HepG2 (cell line): ENCODE measurements around the gene TSC22D4. TPM values are rescaled to one million over a fixed set of nuclear protein-coding genes. Genes with fewer than 3 reads are reported as not detected.

Experiments used
- BATF2 ChIP-seq: sonication (generic); formaldehyde crosslinking; IDR thresholded peaks from 2 replicates; pipeline ENCODE4 v1.8.0; 2022; ENCODE audit warnings: mild to moderate bottlenecking, missing genetic modification reagents, moderate library complexity
- FOXA1 ChIP-seq, 2 experiments: fragments of 450-650 bp in 1 of 2; sonication (generic) in 1 of 2; formaldehyde crosslinking in 1 of 2; IDR thresholded peaks; 2 replicates each; pipeline versions ENCODE4 v1.4.0 to v1.6.1; 2016 to 2020; ENCODE audit warnings: missing genetic modification reagents in 1 of 2
- HNRNPL ChIP-seq: fragments of 200-400 bp; formaldehyde crosslinking; IDR thresholded peaks from 2 replicates; pipeline ENCODE4 v1.6.1; 2017; ENCODE audit warnings: mild to moderate bottlenecking, low read depth, low read length
- NFKB2 ChIP-seq: sonication (generic); formaldehyde crosslinking; IDR thresholded peaks from 2 replicates; pipeline ENCODE4 v1.4.0; 2020; ENCODE audit warnings: missing genetic modification reagents, borderline replicate concordance
- PRDM15 ChIP-seq: sonication (generic); formaldehyde crosslinking; IDR thresholded peaks from 2 replicates; pipeline ENCODE4 v1.4.0; 2020; ENCODE audit warnings: missing genetic modification reagents
- RBFOX2 ChIP-seq: fragments of 200-400 bp; formaldehyde crosslinking; IDR thresholded peaks from 2 replicates; pipeline ENCODE4 v1.6.1; 2017; ENCODE audit warnings: low read depth, mild to moderate bottlenecking, low read length
- SALL1 ChIP-seq: sonication (generic); formaldehyde crosslinking; IDR thresholded peaks from 2 replicates; pipeline ENCODE4 v1.8.0; 2022; ENCODE audit warnings: mild to moderate bottlenecking, missing genetic modification reagents
- SRF ChIP-seq: IDR thresholded peaks from 2 replicates; pipeline ENCODE4 v1.6.1; 2011; ENCODE audit warnings: mild to moderate bottlenecking, low read depth, low read length, moderate library complexity
- STAG1 ChIP-seq: sonication (generic); formaldehyde crosslinking; IDR thresholded peaks from 2 replicates; pipeline ENCODE4 v1.4.0; 2020; ENCODE audit warnings: missing genetic modification reagents
- TCF7 ChIP-seq: sonication (generic); IDR thresholded peaks from 2 replicates; pipeline ENCODE4 v1.6.1; 2016; ENCODE audit warnings: antibody characterized with exemption, low read depth
- USF2 ChIP-seq, 2 experiments: sonication (generic) in 1 of 2; formaldehyde crosslinking in 1 of 2; IDR thresholded peaks; 2 replicates each; pipeline versions ENCODE4 v1.5.1 to v1.6.1; 2011 to 2020; ENCODE audit warnings: borderline replicate concordance in 1 of 2, low read depth in 1 of 2, low read length in 1 of 2, mild to moderate bottlenecking in 1 of 2, missing genetic modification reagents in 1 of 2, moderate library complexity in 1 of 2
- ZBTB34 ChIP-seq: sonication (generic); formaldehyde crosslinking; IDR thresholded peaks from 2 replicates; pipeline ENCODE4 v1.8.0; 2022; ENCODE audit warnings: mild to moderate bottlenecking, missing genetic modification reagents
- ZNF609 ChIP-seq: sonication (generic); formaldehyde crosslinking; IDR thresholded peaks from 2 replicates; pipeline ENCODE4 v1.4.0; 2020; ENCODE audit warnings: mild to moderate bottlenecking, missing genetic modification reagents, borderline replicate concordance
- ZNF777 ChIP-seq: sonication (generic); formaldehyde crosslinking; IDR thresholded peaks from 2 replicates; pipeline ENCODE4 v1.4.0; 2020; ENCODE audit warnings: missing genetic modification reagents
- polyA plus RNA-seq, 8 experiments: library from polyadenylated mRNA; depleted of rRNA in 3 of 8; stranded (reverse) in 7 of 8; unstranded in 1 of 8; fragments of >200 nt; fragmentation: Illumina TruSeq in 4 of 8; extraction: Trizol in 4 of 8; gene quantifications; 2 replicates each; pipeline versions ENCODE4 v1.2.1 to v1.2.3, GENCODE V29; 2011 to 2016; ENCODE audit warnings: low read depth in 4 of 8, missing spikeins in 1 of 8, mixed read lengths in 1 of 8; ENCODE audit not compliant: insufficient read depth in 1 of 8
- total RNA-seq, 5 experiments: library from RNA; depleted of rRNA; stranded (reverse); fragments of >200 nt; fragmentation: Illumina TruSeq; extraction: Trizol; gene quantifications; 2 replicates each; pipeline ENCODE4 v1.2.3, GENCODE V29; 2016; ENCODE audit warnings: low read depth in 1 of 5

TSC22D4 gene
- total and polyA plus RNA-seq, 2 of the 13 experiments (the other 11 are each of a cell fraction or from before 2014, with no cell fraction given) = 7.7 to 8.7 TPM

- TF ChIP-seq SRF (no peak), RBFOX2 (peak; percentile 64), STAG1 (0 out of 2 replicates have a peak, but pooled peaks have one; percentile 46), BATF2 (peak; percentile 47; the same call in 1 of the 2 replicates), SALL1 (CRISPR knock-in tag) (peak; percentile 57), NFKB2 (CRISPR knock-in tag) (peak; percentile 62; the same call in 1 of the 2 replicates), TCF7 (peak; percentile 29; the same call in 1 of the 2 replicates), PRDM15 (CRISPR knock-in tag) (peak; percentile 86), USF2 (IDR thresholded peaks at IDR 0.05; ENCODE audit: low read depth, low read length) (no peak), USF2 (CRISPR knock-in tag; IDR thresholded peaks at IDR 0.05; ENCODE audit: borderline replicate concordance) (no peak), ZNF777 (CRISPR knock-in tag) (peak; percentile 55), FOXA1 (IDR thresholded peaks at IDR 0.05) (no peak), FOXA1 (CRISPR knock-in tag; IDR thresholded peaks at IDR 0.05) (0 out of 2 replicates have a peak, but pooled peaks have one; percentile 8), HNRNPL (0 out of 2 replicates have a peak, but pooled peaks have one; percentile 32), ZBTB34 (CRISPR knock-in tag) (0 out of 2 replicates have a peak, but pooled peaks have one; percentile 27), ZNF609 (CRISPR knock-in tag) (0 out of 2 replicates have a peak, but pooled peaks have one; percentile 61)
Measured at GRCh38 chr7:100493476-100494264, 14.7 kb upstream of the TSC22D4 start (continued).
